Tibial nerve (tissue), 4 donors: ENCODE results near the gene ADK. TPM values are rescaled to one million over a fixed set of nuclear protein-coding genes. Genes with fewer than 3 reads are reported as not detected.

ENCODE experiments used
- DNase-seq, 2 donors: peaks; one replicate each; pipeline ENCODE4 v3.0.0-alpha.2; 2019; ENCODE audit warnings: low spot score in 2 of 2
- H3K27ac ChIP-seq, 4 donors: fragments of 200-600 bp; sonication (generic) in 3 of 4; one replicate each; pipeline ENCODE4 v1.5.1; 2017 to 2019; ENCODE audit warnings: mild to moderate bottlenecking in 1 of 4
- H3K27me3 ChIP-seq, 2 donors: fragments of 200-600 bp; sonication (generic) in 1 of 2; one replicate each; pipeline versions ENCODE4 v1.5.1 to v1.6.0; 2017 to 2019
- H3K36me3 ChIP-seq, 3 donors: fragments of 200-600 bp; sonication (generic); one replicate each; pipeline ENCODE4 v1.5.1; 2018 to 2019
- H3K4me1 ChIP-seq, 4 donors: fragments of 200-600 bp; sonication (generic) in 3 of 4; one replicate each; pipeline ENCODE4 v1.5.1; 2017 to 2019
- H3K4me3 ChIP-seq, 4 donors: fragments of 200-600 bp; sonication (generic) in 3 of 4; one replicate each; pipeline ENCODE4 v1.5.1; 2017 to 2019; ENCODE audit warnings: mild to moderate bottlenecking in 1 of 4, moderate library complexity in 1 of 4
- H3K9me3 ChIP-seq, 4 donors: fragments of 200-600 bp; sonication (generic) in 3 of 4; one replicate each; pipeline ENCODE4 v1.5.1; 2017 to 2019
- CTCF ChIP-seq, 5 experiments: fragments of 200-600 bp in 3 of 5; fragments of 450-650 bp in 2 of 5; sonication (generic) in 3 of 5; IDR thresholded peaks; one replicate each; pipeline ENCODE4 v1.5.1; 2016 to 2019; ENCODE audit warnings: antibody characterized with exemption in 5 of 5, mild to moderate bottlenecking in 3 of 5, moderate library complexity in 2 of 5
- EP300 ChIP-seq, 2 donors: sonication (generic); formaldehyde crosslinking; IDR thresholded peaks; one replicate each; pipeline ENCODE4 v1.6.1; 2017; ENCODE audit warnings: antibody characterized with exemption in 2 of 2, mild to moderate bottlenecking in 1 of 2
- POLR2A ChIP-seq, 2 donors: fragments of 450-650 bp; IDR thresholded peaks; one replicate each; pipeline ENCODE4 v1.6.1; 2017; ENCODE audit warnings: antibody characterized with exemption in 2 of 2, mild to moderate bottlenecking in 2 of 2, moderate library complexity in 2 of 2
- WGBS, 2 donors: methylation state at CpG; one replicate each; pipeline ENCODE4 v1.1.5; 2018; 5-methylcytosine and 5-hydroxymethylcytosine counted together
- total RNA-seq, 4 donors: library from RNA; depleted of rRNA; stranded (reverse); fragments of >200 nt; gene quantifications; one replicate each; pipeline ENCODE4 v1.1.0, GENCODE V29; 2016

ADK gene
- total RNA-seq, 4 donors from 2014 or later: 28.2 to 50.9 (median 34.0) TPM

GRCh38 chr10:74510594-74510993 lies 359.6 kb downstream of the ADK start:
- Histone ChIP-seq H3K9me3 (peaks cover 0 to 50% (median 18%) of the 10 kb centered on the region in 4 donors), H3K4me1 (no peaks in the 10 kb centered on the region), H3K27me3 (no peaks in the 10 kb centered on the region), H3K4me3 (no peak overlapping the region), H3K27ac (no peak overlapping the region), H3K36me3 (peaks cover 0 to 27% (median 0%) of the 10 kb centered on the region in 3 donors)
- no peak for DNase-seq
- TF ChIP-seq EP300 (IDR thresholded peaks at IDR 0.05): no peak
- no peak for TF ChIP-seq POLR2A (IDR thresholded peaks at IDR 0.05)
- TF ChIP-seq CTCF (IDR thresholded peaks at IDR 0.05): no peak
- WGBS, 2 donors: 97 to 98% methylated on average over 3 of the region's 3 CpGs

GRCh38 chr10:74511051-74511450 lies 360.0 kb downstream of the ADK start:
- Histone ChIP-seq H3K4me1 (no peaks in the 10 kb centered on the region), H3K4me3 (no peak overlapping the region), H3K27me3 (no peaks in the 10 kb centered on the region), H3K36me3 (peaks cover 0 to 29% (median 0%) of the 10 kb centered on the region in 3 donors), H3K9me3 (peaks cover 0 to 50% (median 18%) of the 10 kb centered on the region in 4 donors), H3K27ac (no peak overlapping the region)
- DNase-seq: no peak
- TF ChIP-seq POLR2A (IDR thresholded peaks at IDR 0.05) (no peak), CTCF (IDR thresholded peaks at IDR 0.05) (no peak), EP300 (IDR thresholded peaks at IDR 0.05) (no peak)

- H3K9me3 ChIP-seq: peaks cover 0 to 50% (median 18%) of the 10 kb centered on the region in 4 donors
- H3K27me3 ChIP-seq: no peaks in the 10 kb centered on the region
- H3K4me3 ChIP-seq: no peak overlapping the region
- no peak for TF ChIP-seq EP300 (IDR thresholded peaks at IDR 0.05)
- no peak for TF ChIP-seq POLR2A (IDR thresholded peaks at IDR 0.05)
- no peak for TF ChIP-seq CTCF (IDR thresholded peaks at IDR 0.05)
- peaks cover 0 to 13% (median 0%) of the 10 kb centered on the region in 3 donors for H3K36me3 ChIP-seq
- 100% methylated on average over 1 of the region's 1 CpG for WGBS, 2 donors
- H3K4me1 ChIP-seq: no peaks in the 10 kb centered on the region
- no peak overlapping the region for H3K27ac ChIP-seq
- DNase-seq: no peak
Observed at GRCh38 chr10:74514322-74514721, 363.3 kb downstream of the ADK start.

- Histone ChIP-seq H3K4me3 (no peak overlapping the region), H3K27me3 (no peaks in the 10 kb centered on the region), H3K27ac (no peak overlapping the region), H3K4me1 (no peaks in the 10 kb centered on the region), H3K36me3 (peaks cover 0 to 8% (median 0%) of the 10 kb centered on the region in 3 donors), H3K9me3 (peaks cover 0 to 24% (median 8%) of the 10 kb centered on the region in 4 donors)
- TF ChIP-seq POLR2A (IDR thresholded peaks at IDR 0.05) (no peak), EP300 (IDR thresholded peaks at IDR 0.05) (no peak), CTCF (IDR thresholded peaks at IDR 0.05) (no peak)
- DNase-seq: no peak
- 82 to 83% methylated on average over 1 of the region's 1 CpG for WGBS, 2 donors
Observed at GRCh38 chr10:74518061-74518460, 367.0 kb downstream of the ADK start.

GRCh38 chr10:74521526-74521925 lies 370.5 kb downstream of the ADK start:
- no peaks in the 10 kb centered on the region for H3K27me3 ChIP-seq
- WGBS, 2 donors: 67 to 77% methylated on average over 1 of the region's 1 CpG
- no peaks in the 10 kb centered on the region for H3K36me3 ChIP-seq
- H3K4me3 ChIP-seq: no peak overlapping the region
- TF ChIP-seq EP300 (IDR thresholded peaks at IDR 0.05) (no peak), CTCF (IDR thresholded peaks at IDR 0.05) (no peak), POLR2A (IDR thresholded peaks at IDR 0.05) (no peak)
- H3K27ac ChIP-seq: no peak overlapping the region
- H3K9me3 ChIP-seq: no peaks in the 10 kb centered on the region
- DNase-seq: no peak
- H3K4me1 ChIP-seq: no peaks in the 10 kb centered on the region
